ENCODE measurements around the gene ATP9A.

ATP9A gene

DNA sequence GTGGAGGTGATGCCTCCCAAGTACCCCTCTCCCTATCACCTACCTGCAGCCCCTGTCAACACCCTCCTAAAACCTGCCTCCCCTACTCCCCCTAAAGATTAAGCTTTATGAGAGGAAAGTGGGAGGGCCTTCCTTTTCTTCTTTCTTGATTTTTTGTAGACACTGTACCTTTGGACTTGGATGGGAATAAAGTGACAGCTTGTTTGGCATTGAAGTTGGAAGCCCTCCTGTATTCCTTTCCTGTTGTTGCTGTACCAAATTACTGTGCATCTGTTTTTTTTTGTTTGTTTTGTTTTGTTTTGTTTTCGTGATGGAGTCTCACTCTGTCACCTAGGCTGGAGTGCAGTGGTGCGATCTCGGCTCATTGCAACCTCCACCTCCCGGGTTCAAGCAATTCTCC is 126.3 kb downstream of the ATP9A start:
- WGBS (ENCODE audit: insufficient coverage, insufficient read length) = no CpG with 5 or more reads among the region's 4 CpGs
- DNase-seq (ENCODE audit: low read depth, low spot score) = no peak
- no peaks in the 10 kb centered on the region for H3K36me3 ChIP-seq (ENCODE audit: control insufficient read depth, insufficient read depth, low read length)
- H3K4me1 ChIP-seq (ENCODE audit: control insufficient read depth, insufficient read depth, low read length) = no peaks in the 10 kb centered on the region
- H3K27me3 ChIP-seq (ENCODE audit: control insufficient read depth, insufficient read depth, low read length) = no peaks in the 10 kb centered on the region
- no peak overlapping the region for H3K4me3 ChIP-seq (ENCODE audit: low read length)
- H3K27ac ChIP-seq (ENCODE audit: low read length) = no peak overlapping the region
- H3K9me3 ChIP-seq (ENCODE audit: control insufficient read depth, insufficient read depth, low read length) = no peaks in the 10 kb centered on the region

DNA sequence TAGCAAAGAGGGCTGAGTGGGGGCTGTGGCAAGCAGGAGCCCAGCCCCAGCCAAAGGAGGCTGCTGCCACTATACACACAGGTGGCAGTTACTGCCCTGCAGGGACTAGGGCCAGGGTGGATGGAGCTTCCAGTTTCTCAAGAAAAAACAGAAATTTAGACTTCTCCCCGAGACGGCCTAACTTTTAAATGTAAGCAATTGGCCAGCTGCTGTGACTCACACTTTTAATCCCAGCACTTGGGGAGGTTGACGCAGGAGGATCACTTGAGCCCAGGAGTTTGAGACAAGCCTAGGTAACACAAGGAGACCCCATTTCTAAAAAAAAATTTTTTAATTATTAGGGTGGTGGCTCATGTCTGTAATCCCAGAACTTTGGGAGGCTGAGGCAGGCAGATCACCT is 127.4 kb downstream of the ATP9A start:
- no peak for DNase-seq (ENCODE audit: low read depth, low spot score)
- Histone ChIP-seq H3K27me3 (ENCODE audit: control insufficient read depth, insufficient read depth, low read length) (no peaks in the 10 kb centered on the region), H3K4me1 (ENCODE audit: control insufficient read depth, insufficient read depth, low read length) (no peaks in the 10 kb centered on the region), H3K9me3 (ENCODE audit: control insufficient read depth, insufficient read depth, low read length) (no peaks in the 10 kb centered on the region), H3K4me3 (ENCODE audit: low read length) (no peak overlapping the region), H3K36me3 (ENCODE audit: control insufficient read depth, insufficient read depth, low read length) (no peaks in the 10 kb centered on the region), H3K27ac (ENCODE audit: low read length) (no peak overlapping the region)
- WGBS (ENCODE audit: insufficient coverage, insufficient read length) = no CpG with 5 or more reads among the region's 3 CpGs

DNA sequence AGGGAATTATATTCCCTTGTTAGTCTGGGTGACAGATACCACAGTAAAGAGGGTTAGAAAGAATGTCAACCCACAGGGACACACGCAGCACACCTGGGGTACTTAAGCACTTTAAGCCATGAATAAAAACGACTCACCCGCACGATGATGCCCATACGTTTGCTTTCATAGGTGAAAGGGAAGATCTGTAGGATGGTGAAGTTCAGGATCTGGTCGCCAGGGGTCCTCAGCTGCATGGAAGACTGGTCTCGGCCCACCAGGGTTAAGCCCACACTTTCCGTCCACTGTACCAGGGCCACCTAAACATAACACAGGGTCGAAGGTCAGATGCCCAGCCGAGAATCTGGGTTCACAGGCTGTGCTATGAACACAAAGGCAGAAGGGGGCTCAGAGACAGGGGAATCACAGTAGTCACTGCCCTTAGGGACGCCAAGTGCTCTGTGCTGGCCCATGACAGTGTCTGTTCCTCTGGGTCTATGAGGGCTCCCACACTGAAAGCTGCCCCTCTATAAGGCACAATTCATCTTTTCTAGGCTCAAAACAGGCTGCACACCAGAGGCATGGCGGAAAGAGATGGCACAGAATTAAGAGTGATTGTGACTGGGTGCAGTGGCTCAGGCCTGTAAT is 128.9 kb downstream of the ATP9A start:
- Histone ChIP-seq H3K4me1 (ENCODE audit: control insufficient read depth, insufficient read depth, low read length) (no peaks in the 10 kb centered on the region), H3K27ac (ENCODE audit: low read length) (no peak overlapping the region), H3K9me3 (ENCODE audit: control insufficient read depth, insufficient read depth, low read length) (no peaks in the 10 kb centered on the region), H3K4me3 (ENCODE audit: low read length) (no peak overlapping the region), H3K36me3 (ENCODE audit: control insufficient read depth, insufficient read depth, low read length) (no peaks in the 10 kb centered on the region), H3K27me3 (ENCODE audit: control insufficient read depth, insufficient read depth, low read length) (no peaks in the 10 kb centered on the region)
- DNase-seq (ENCODE audit: low read depth, low spot score) = peak; percentile 67
- no CpG with 5 or more reads among the region's 12 CpGs for WGBS (ENCODE audit: insufficient coverage, insufficient read length)

DNA sequence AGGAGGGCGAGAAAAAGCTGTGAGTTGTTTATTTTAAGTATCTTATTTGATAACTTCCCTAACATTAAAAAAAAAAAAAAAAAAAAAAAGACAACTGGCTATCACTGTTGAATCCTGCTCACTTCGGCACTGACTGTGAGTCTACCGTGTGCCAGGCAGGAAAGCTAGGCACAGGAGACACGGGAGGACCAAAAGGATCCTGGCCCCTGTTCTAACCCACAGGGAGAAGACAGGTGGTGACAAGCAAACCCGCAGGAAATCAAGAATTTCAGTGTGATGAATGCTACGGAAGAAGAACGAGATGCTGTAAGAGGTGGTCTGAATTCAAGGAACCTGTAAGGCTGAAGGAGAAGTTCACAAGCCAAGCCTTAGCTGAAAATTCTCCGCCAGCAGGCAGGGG is 130.9 kb downstream of the ATP9A start:
- no peak for DNase-seq (ENCODE audit: low read depth, low spot score)
- no peak overlapping the region for H3K4me3 ChIP-seq (ENCODE audit: low read length)
- H3K4me1 ChIP-seq (ENCODE audit: control insufficient read depth, insufficient read depth, low read length) = no peaks in the 10 kb centered on the region
- no peaks in the 10 kb centered on the region for H3K9me3 ChIP-seq (ENCODE audit: control insufficient read depth, insufficient read depth, low read length)
- H3K36me3 ChIP-seq (ENCODE audit: control insufficient read depth, insufficient read depth, low read length) = no peaks in the 10 kb centered on the region
- no peak overlapping the region for H3K27ac ChIP-seq (ENCODE audit: low read length)
- WGBS (ENCODE audit: insufficient coverage, insufficient read length) = no CpG with 5 or more reads among the region's 8 CpGs
- no peaks in the 10 kb centered on the region for H3K27me3 ChIP-seq (ENCODE audit: control insufficient read depth, insufficient read depth, low read length)

DNA sequence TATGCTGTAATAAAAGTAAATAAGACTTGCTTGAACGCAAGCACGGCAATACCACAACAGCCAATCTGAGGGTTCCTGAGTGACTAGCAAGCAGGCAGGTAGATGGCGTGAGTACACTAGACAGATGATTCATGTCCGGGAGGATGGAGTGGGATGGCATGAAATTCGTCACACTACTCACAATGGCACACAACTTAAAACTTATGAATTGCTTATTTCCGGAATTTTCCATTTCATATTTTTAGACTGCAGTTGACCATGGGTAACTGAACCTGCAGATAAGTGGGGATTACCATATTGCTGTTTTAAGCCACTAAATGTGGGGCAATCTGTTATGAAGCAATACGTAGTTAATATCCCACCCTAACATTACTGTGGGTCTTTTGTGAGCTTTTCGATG is 132.1 kb downstream of the ATP9A start:
- Histone ChIP-seq H3K4me3 (ENCODE audit: low read length) (no peak overlapping the region), H3K27me3 (ENCODE audit: control insufficient read depth, insufficient read depth, low read length) (no peaks in the 10 kb centered on the region), H3K4me1 (ENCODE audit: control insufficient read depth, insufficient read depth, low read length) (no peaks in the 10 kb centered on the region), H3K27ac (ENCODE audit: low read length) (no peak overlapping the region), H3K9me3 (ENCODE audit: control insufficient read depth, insufficient read depth, low read length) (no peaks in the 10 kb centered on the region), H3K36me3 (ENCODE audit: control insufficient read depth, insufficient read depth, low read length) (no peaks in the 10 kb centered on the region)
- no CpG with 5 or more reads among the region's 8 CpGs for WGBS (ENCODE audit: insufficient coverage, insufficient read length)
- DNase-seq (ENCODE audit: low read depth, low spot score) = no peak

DNA sequence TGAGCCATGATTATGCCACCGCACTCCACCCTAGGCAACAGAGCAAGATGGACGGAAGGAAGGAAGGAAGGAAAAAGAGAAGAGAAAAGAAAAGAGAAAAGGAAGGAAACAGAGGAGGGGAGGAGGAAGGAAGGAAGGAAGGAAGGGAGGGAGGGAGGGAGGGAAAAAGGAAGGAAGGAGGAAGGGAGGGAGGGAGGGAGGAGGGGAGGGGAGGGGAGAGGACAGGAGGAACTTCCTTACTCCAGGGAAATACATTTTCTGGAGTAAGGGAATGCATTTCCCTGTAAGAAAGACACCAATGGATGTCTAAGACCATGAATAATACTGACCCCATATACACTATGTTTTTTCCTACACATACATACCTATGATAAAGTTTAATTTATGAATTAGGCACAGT is 132.5 kb downstream of the ATP9A start:
- no peaks in the 10 kb centered on the region for H3K27me3 ChIP-seq (ENCODE audit: control insufficient read depth, insufficient read depth, low read length)
- no peaks in the 10 kb centered on the region for H3K9me3 ChIP-seq (ENCODE audit: control insufficient read depth, insufficient read depth, low read length)
- no peaks in the 10 kb centered on the region for H3K36me3 ChIP-seq (ENCODE audit: control insufficient read depth, insufficient read depth, low read length)
- no peak for DNase-seq (ENCODE audit: low read depth, low spot score)
- no peak overlapping the region for H3K27ac ChIP-seq (ENCODE audit: low read length)
- H3K4me3 ChIP-seq (ENCODE audit: low read length) = no peak overlapping the region
- no CpG with 5 or more reads among the region's 2 CpGs for WGBS (ENCODE audit: insufficient coverage, insufficient read length)
- no peaks in the 10 kb centered on the region for H3K4me1 ChIP-seq (ENCODE audit: control insufficient read depth, insufficient read depth, low read length)

DNA sequence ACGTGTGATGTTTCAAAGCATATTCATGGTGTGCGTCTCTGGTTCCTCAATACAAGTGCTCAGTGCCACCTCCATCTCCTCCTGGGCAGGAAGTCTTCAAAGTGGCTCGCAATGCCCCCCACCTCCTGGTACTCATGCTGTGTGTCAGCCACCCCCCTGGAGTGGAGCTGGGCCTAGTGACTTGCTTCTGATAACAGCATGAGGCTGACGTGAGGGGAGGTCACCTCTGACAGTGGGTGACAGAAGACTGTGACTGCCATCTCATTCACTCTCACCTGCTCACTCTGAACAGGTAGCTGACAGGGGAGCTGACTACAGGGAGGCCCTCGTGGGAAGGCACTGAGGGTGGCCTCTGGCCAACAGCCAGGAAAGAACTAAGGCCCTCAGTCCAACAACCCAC is 133.3 kb downstream of the ATP9A start:
- H3K27ac ChIP-seq (ENCODE audit: low read length) = no peak overlapping the region

DNA sequence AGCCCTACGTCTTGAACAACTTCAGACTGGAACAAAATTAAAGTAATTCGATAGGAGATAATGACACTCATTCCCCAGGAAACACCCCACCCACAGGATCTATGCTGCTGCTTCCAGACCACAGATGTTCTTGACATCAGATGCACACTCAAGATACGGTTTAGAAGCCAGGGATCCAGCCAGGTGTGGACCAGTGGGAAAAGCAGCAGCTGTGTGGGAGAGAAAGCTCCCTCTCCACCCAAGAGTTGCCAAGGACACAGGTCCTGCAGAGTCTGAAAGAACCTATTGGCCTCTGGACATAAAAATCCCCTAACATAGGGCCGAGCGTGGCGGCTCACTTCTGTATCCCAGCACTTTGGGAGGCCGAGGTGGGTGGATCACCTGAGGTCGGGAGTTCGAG is 133.9 kb downstream of the ATP9A start:
- Histone ChIP-seq H3K36me3 (ENCODE audit: control insufficient read depth, insufficient read depth, low read length) (no peaks in the 10 kb centered on the region), H3K4me3 (ENCODE audit: low read length) (no peak overlapping the region), H3K27me3 (ENCODE audit: control insufficient read depth, insufficient read depth, low read length) (no peaks in the 10 kb centered on the region), H3K9me3 (ENCODE audit: control insufficient read depth, insufficient read depth, low read length) (no peaks in the 10 kb centered on the region), H3K4me1 (ENCODE audit: control insufficient read depth, insufficient read depth, low read length) (no peaks in the 10 kb centered on the region), H3K27ac (ENCODE audit: low read length) (no peak overlapping the region)
- WGBS (ENCODE audit: insufficient coverage, insufficient read length) = no CpG with 5 or more reads among the region's 9 CpGs
- no peak for DNase-seq (ENCODE audit: low read depth, low spot score)

More for the DNA sequence above, 133.3 kb downstream of the ATP9A start:
- no peaks in the 10 kb centered on the region for H3K4me1 ChIP-seq (ENCODE audit: control insufficient read depth, insufficient read depth, low read length)
- no peak for DNase-seq (ENCODE audit: low read depth, low spot score)
- WGBS (ENCODE audit: insufficient coverage, insufficient read length) = no CpG with 5 or more reads among the region's 5 CpGs
- H3K36me3 ChIP-seq (ENCODE audit: control insufficient read depth, insufficient read depth, low read length) = no peaks in the 10 kb centered on the region
- no peak overlapping the region for H3K4me3 ChIP-seq (ENCODE audit: low read length)
- no peaks in the 10 kb centered on the region for H3K27me3 ChIP-seq (ENCODE audit: control insufficient read depth, insufficient read depth, low read length)
- H3K9me3 ChIP-seq (ENCODE audit: control insufficient read depth, insufficient read depth, low read length) = no peaks in the 10 kb centered on the region

DNA sequence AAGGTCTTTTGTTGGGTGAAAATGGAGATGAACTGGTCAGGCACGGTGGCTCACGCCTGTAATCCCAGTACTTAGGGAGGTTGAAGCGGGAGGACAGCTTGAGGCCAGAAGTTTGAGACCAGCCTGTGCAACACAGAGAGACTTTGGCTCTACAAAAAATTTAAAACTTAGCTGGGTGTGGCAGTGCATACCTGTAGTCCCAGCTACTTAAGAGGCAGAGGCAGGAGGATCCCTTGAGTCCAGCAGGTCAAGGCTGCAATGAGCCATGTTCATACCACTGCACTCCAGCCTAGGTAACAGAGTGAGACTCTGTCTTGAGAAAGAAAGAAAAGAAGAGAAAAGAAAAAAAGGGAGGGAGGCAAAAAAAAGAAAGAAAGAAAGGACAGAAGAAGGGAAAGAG is 134.8 kb downstream of the ATP9A start:
- WGBS (ENCODE audit: insufficient coverage, insufficient read length) = no CpG with 5 or more reads among the region's 3 CpGs
- no peak for DNase-seq (ENCODE audit: low read depth, low spot score)
- Histone ChIP-seq H3K4me3 (ENCODE audit: low read length) (no peak overlapping the region), H3K9me3 (ENCODE audit: control insufficient read depth, insufficient read depth, low read length) (no peaks in the 10 kb centered on the region), H3K27me3 (ENCODE audit: control insufficient read depth, insufficient read depth, low read length) (no peaks in the 10 kb centered on the region), H3K4me1 (ENCODE audit: control insufficient read depth, insufficient read depth, low read length) (no peaks in the 10 kb centered on the region), H3K36me3 (ENCODE audit: control insufficient read depth, insufficient read depth, low read length) (no peaks in the 10 kb centered on the region), H3K27ac (ENCODE audit: low read length) (no peak overlapping the region)

DNA sequence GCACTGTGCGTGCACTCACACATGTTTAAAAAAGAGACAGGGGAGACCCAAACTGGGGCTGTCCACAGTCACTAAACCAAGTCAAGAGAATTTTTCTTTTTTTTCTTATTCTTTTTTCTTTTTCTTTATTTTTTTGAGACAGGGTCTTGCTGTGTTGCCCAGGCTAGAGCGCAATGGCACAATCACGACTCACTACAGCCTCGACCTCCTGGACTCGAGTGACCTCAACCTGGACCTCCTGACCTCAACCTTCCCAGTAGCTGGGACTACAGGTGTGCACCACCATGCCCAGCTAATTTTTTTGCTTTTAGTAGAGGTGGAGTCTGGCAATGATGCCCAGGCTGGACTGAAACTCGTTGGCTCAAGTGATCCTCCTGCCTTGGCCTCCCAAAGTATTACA is 136.2 kb downstream of the ATP9A start:
- H3K27ac ChIP-seq (ENCODE audit: low read length) = no peak overlapping the region
- no peaks in the 10 kb centered on the region for H3K36me3 ChIP-seq (ENCODE audit: control insufficient read depth, insufficient read depth, low read length)
- no peak overlapping the region for H3K4me3 ChIP-seq (ENCODE audit: low read length)
- no peaks in the 10 kb centered on the region for H3K27me3 ChIP-seq (ENCODE audit: control insufficient read depth, insufficient read depth, low read length)
- no peak for DNase-seq (ENCODE audit: low read depth, low spot score)
- WGBS (ENCODE audit: insufficient coverage, insufficient read length) = no CpG with 5 or more reads among the region's 6 CpGs
- H3K9me3 ChIP-seq (ENCODE audit: control insufficient read depth, insufficient read depth, low read length) = no peaks in the 10 kb centered on the region
- no peaks in the 10 kb centered on the region for H3K4me1 ChIP-seq (ENCODE audit: control insufficient read depth, insufficient read depth, low read length)

All from iPS DF 6.9 (cell line).